H9 (cell line): ENCODE data around the gene DPM2. TPM values are rescaled to one million over a fixed set of nuclear protein-coding genes. Genes with fewer than 3 reads are reported as not detected.
A peak's percentile ranks its signal among the peaks of the same experiment; 100 is the strongest.

Experiments
- DNase-seq: peaks from one replicate; pipeline ENCODE4 v3.0.0-alpha.2; 2017
- H2AFZ ChIP-seq: one replicate; pipeline ENCODE4 v1.6.1; 2013; ENCODE audit warnings: mild to moderate bottlenecking, low read length, control low read depth, moderate library complexity
- H2AK5ac ChIP-seq: 2 replicates; pipeline ENCODE4 v1.6.1; 2013; ENCODE audit warnings: low read length, control low read depth, mixed read lengths; ENCODE audit not compliant: insufficient read length
- H2BK120ac ChIP-seq: one replicate; pipeline ENCODE4 v1.6.1; 2013; ENCODE audit warnings: low read depth, mild to moderate bottlenecking, low read length, control low read depth, inconsistent platforms; ENCODE audit not compliant: poor library complexity, severe bottlenecking
- H2BK12ac ChIP-seq: 2 replicates; pipeline ENCODE4 v1.6.1; 2013; ENCODE audit warnings: low read length, control low read depth, mixed read lengths, low read depth; ENCODE audit not compliant: insufficient read length
- H2BK15ac ChIP-seq: 2 replicates; pipeline ENCODE4 v1.6.1; 2013; ENCODE audit warnings: low read depth, low read length, control low read depth
- H2BK20ac ChIP-seq: one replicate; pipeline ENCODE4 v1.6.1; 2013; ENCODE audit warnings: low read depth, mild to moderate bottlenecking, low read length, control low read depth, inconsistent platforms; ENCODE audit not compliant: poor library complexity, severe bottlenecking
- H2BK5ac ChIP-seq: 2 replicates; pipeline ENCODE4 v1.6.1; 2013; ENCODE audit warnings: low read length, control low read depth, mixed read lengths; ENCODE audit not compliant: insufficient read length
- H3K14ac ChIP-seq: 2 replicates; pipeline ENCODE4 v1.6.1; 2013; ENCODE audit warnings: low read length, control low read depth; ENCODE audit not compliant: insufficient read depth
- H3K18ac ChIP-seq: 2 replicates; pipeline ENCODE4 v1.6.1; 2013; ENCODE audit warnings: low read depth, mild to moderate bottlenecking, mixed read lengths, low read length, control low read depth; ENCODE audit not compliant: insufficient read length
- H3K23ac ChIP-seq: 2 replicates; pipeline ENCODE4 v1.6.1; 2013; ENCODE audit warnings: low read length, control low read depth, mixed read lengths, low read depth; ENCODE audit not compliant: insufficient read length
- H3K23me2 ChIP-seq: 2 replicates; pipeline ENCODE4 v1.6.1; 2013; ENCODE audit warnings: low read depth, mild to moderate bottlenecking, mixed read lengths, low read length, control low read depth; ENCODE audit not compliant: insufficient read length, poor library complexity, severe bottlenecking
- H3K27ac ChIP-seq: 2 replicates; pipeline ENCODE4 v1.5.1; 2013; ENCODE audit warnings: low read length, control low read depth, mixed read lengths, low read depth; ENCODE audit not compliant: insufficient read length
- H3K27me3 ChIP-seq: 2 replicates; pipeline ENCODE4 v1.6.1; 2013; ENCODE audit warnings: low read length, control low read depth, inconsistent platforms; ENCODE audit not compliant: insufficient read depth
- H3K4ac ChIP-seq: 2 replicates; pipeline ENCODE4 v1.6.1; 2013; ENCODE audit warnings: low read depth, mild to moderate bottlenecking, control low read depth, inconsistent platforms, low read length, moderate library complexity
- H3K4me1 ChIP-seq: 2 replicates; pipeline ENCODE4 v1.6.1; 2013; ENCODE audit warnings: low read length, control low read depth, inconsistent platforms; ENCODE audit not compliant: insufficient read depth
- H3K4me2 ChIP-seq: 2 replicates; pipeline ENCODE4 v1.6.1; 2013; ENCODE audit warnings: low read length, control low read depth, mixed read lengths; ENCODE audit not compliant: insufficient read length, insufficient read depth
- H3K56ac ChIP-seq: 2 replicates; pipeline ENCODE4 v1.6.1; 2013; ENCODE audit warnings: low read depth, mild to moderate bottlenecking, mixed read lengths, low read length, control low read depth; ENCODE audit not compliant: insufficient read length
- H3K79me1 ChIP-seq: 2 replicates; pipeline ENCODE4 v1.6.1; 2013; ENCODE audit warnings: low read depth, mild to moderate bottlenecking, moderate library complexity, low read length, control low read depth, inconsistent platforms; ENCODE audit not compliant: insufficient read depth, poor library complexity, severe bottlenecking
- H3K79me2 ChIP-seq: 2 replicates; pipeline ENCODE4 v1.6.1; 2013; ENCODE audit warnings: low read length, control low read depth, inconsistent platforms; ENCODE audit not compliant: insufficient read depth
- H3K9ac ChIP-seq: 2 replicates; pipeline ENCODE4 v1.6.1; 2013; ENCODE audit warnings: low read length, control low read depth, mixed read lengths; ENCODE audit not compliant: insufficient read length; ENCODE audit errors: extremely low read depth
- H3K9me3 ChIP-seq: one replicate; pipeline ENCODE4 v1.6.1; 2013; ENCODE audit warnings: low read depth, low read length, inconsistent platforms; ENCODE audit not compliant: control insufficient read depth
- H3T11ph ChIP-seq: one replicate; pipeline ENCODE4 v1.6.1; 2013; ENCODE audit warnings: mild to moderate bottlenecking, low read length, control low read depth, inconsistent platforms
- H4K20me1 ChIP-seq: one replicate; pipeline ENCODE4 v1.6.1; 2013; ENCODE audit not compliant: control insufficient read depth, insufficient read length, insufficient read depth
- H4K5ac ChIP-seq: 2 replicates; pipeline ENCODE4 v1.6.1; 2013; ENCODE audit warnings: low read depth, mild to moderate bottlenecking, mixed read lengths, low read length, control low read depth; ENCODE audit not compliant: insufficient read length
- H4K8ac ChIP-seq: replicated peaks from 2 replicates; pipeline ENCODE4 v1.6.1; 2013; ENCODE audit warnings: low read length, control low read depth, mixed read lengths, low read depth; ENCODE audit not compliant: insufficient read length
- H4K91ac ChIP-seq: 2 replicates; pipeline ENCODE4 v1.6.1; 2013; ENCODE audit warnings: low read depth, mild to moderate bottlenecking, moderate library complexity, mixed read lengths, low read length, control low read depth; ENCODE audit not compliant: insufficient read length
- H3K27ac Mint-ChIP-seq, 3 experiments: 2 replicates in 2 of 3; 3 replicates in 1 of 3; pipeline ENCODE4 v1.8.0; 2020 to 2021; ENCODE audit warnings: mixed read lengths in 3 of 3, mild to moderate bottlenecking in 1 of 3, moderate library complexity in 1 of 3
- H3K27me3 Mint-ChIP-seq: 2 replicates; pipeline ENCODE4 v1.8.0; 2021; ENCODE audit warnings: low read depth, mild to moderate bottlenecking, moderate library complexity, mixed read lengths
- H3K36me3 Mint-ChIP-seq, 3 experiments: 2 replicates in 2 of 3; 3 replicates in 1 of 3; pipeline ENCODE4 v1.8.0; 2020 to 2021; ENCODE audit warnings: low read depth in 3 of 3, mixed read lengths in 3 of 3; ENCODE audit not compliant: insufficient read depth in 1 of 3
- H3K4me1 Mint-ChIP-seq, 2 experiments: 2 replicates each; pipeline ENCODE4 v1.8.0; 2020; ENCODE audit warnings: mixed read lengths in 2 of 2
- H3K4me3 Mint-ChIP-seq, 2 experiments: 2 replicates in 1 of 2; 3 replicates in 1 of 2; pipeline ENCODE4 v1.8.0; 2020 to 2021; ENCODE audit warnings: mild to moderate bottlenecking in 2 of 2, mixed read lengths in 2 of 2, moderate library complexity in 1 of 2
- H3K9me3 Mint-ChIP-seq, 2 experiments: 2 replicates in 1 of 2; 3 replicates in 1 of 2; pipeline ENCODE4 v1.8.0; 2020; ENCODE audit warnings: mild to moderate bottlenecking in 2 of 2, mixed read lengths in 2 of 2, moderate library complexity in 1 of 2
- CTCF ChIP-seq: fragments of 200-600 bp; sonication (generic); conservative IDR thresholded peaks from 3 replicates; pipeline ENCODE4 v1.8.0; 2021; ENCODE audit warnings: antibody characterized with exemption, mild to moderate bottlenecking
- WGBS: extraction: QIAGEN DNeasy Blood & Tissue Kit; methylation state at CpG from one replicate; pipeline ENCODE4 v1.1.7; 2013; ENCODE audit warnings: missing lambda C conversion rate, low lambda C conversion rate, mixed read lengths; ENCODE audit not compliant: insufficient read length; ENCODE audit errors: extremely low coverage; 5-methylcytosine and 5-hydroxymethylcytosine counted together
- total RNA-seq: library from RNA; stranded (reverse); gene quantifications from 2 replicates; pipeline ENCODE4 v1.2.1, GENCODE V29; 2021

Gene DPM2
- total RNA-seq, 1 experiment from 2014 or later, result 46.1 TPM

DNA sequence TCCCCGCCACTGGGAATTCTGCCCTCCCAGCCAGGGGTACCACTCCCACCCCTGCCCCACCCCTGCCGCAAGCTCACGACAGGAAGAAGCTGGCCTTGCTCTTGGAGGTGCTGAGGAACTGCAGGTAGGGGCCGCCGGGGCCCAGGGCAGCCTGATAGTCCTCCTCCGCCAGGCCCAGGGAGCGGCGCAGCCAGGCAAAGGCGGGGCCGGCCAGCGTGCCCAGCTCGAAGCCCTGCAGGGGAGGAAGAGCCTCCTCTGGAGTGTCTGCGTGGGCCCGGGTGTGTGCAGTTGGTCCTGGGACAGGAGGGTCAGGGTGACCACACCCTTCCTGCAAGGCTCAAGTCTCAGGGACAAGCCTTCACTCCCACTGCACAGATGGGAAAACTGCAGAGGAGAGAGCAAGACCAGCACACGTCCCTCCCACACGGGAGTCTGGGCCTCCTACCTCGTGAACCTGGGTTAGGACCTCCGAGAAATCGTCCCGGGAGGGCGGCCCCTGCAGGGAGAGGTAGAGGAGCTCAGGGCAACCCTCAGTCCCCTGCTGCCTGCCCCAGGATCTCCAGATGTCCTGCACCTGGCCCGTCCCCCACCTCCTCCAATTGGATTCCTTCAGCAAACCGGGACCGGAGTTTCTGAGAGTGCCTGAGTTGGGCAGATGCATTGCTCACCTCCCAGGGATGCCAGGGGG, 9.5 kb downstream of the DPM2 start:
- peak overlapping the region; percentile 93 for H3K4me2 ChIP-seq

More for the DNA sequence above, 9.5 kb downstream of the DPM2 start:
- Histone ChIP-seq H2BK120ac (no peak overlapping the region), H2BK12ac (no peak overlapping the region), H3K27ac (no peak overlapping the region), H4K5ac (no peak overlapping the region), H4K91ac (no peak overlapping the region), H3K23me2 (peaks cover 16% of the 10 kb centered on the region), H3K14ac (peak overlapping the region; percentile 4; the same call in 1 of the 2 replicates), H2BK5ac (no peak overlapping the region), H3K79me1 (no peaks in the 10 kb centered on the region), H2BK15ac (no peak overlapping the region), H2AFZ (no peak overlapping the region), H3K9ac (peak overlapping the region; percentile 5), H3K23ac (no peak overlapping the region), H3T11ph (no peak overlapping the region), H3K79me2 (no peaks in the 10 kb centered on the region), H2AK5ac (no peak overlapping the region), H3K56ac (no peak overlapping the region), H3K4ac (no peak overlapping the region), H4K8ac (no peak overlapping the region), H3K18ac (no peak overlapping the region), H3K9me3 (no peaks in the 10 kb centered on the region), H2BK20ac (no peak overlapping the region), H4K20me1 (no peaks in the 10 kb centered on the region), H3K27me3 (no peaks in the 10 kb centered on the region), H3K4me1 (peaks cover 2% of the 10 kb centered on the region; the same call in 1 of the 2 replicates)
- peak overlapping the region; percentile 92 to 97 for H3K4me3 Mint-ChIP-seq
- peaks cover 28% of the 10 kb centered on the region for H3K27me3 Mint-ChIP-seq
- H3K9me3 Mint-ChIP-seq, result no peaks in the 10 kb centered on the region
- peak; percentile 55 for DNase-seq
- peak overlapping the region in 1 of 3 experiments; percentile 72; a peak in 2 of 7 replicates for H3K27ac Mint-ChIP-seq
- peaks cover 21 to 34% of the 10 kb centered on the region in 2 experiments for H3K4me1 Mint-ChIP-seq
- TF ChIP-seq CTCF, result no peak
- peaks cover 2 to 6% (median 6%) of the 10 kb centered on the region in 3 experiments; a peak in 5 of 7 replicates for H3K36me3 Mint-ChIP-seq
- WGBS, result no CpG with 5 or more reads among the region's 24 CpGs
